Measurements from ENCODE around the gene ACTRT2. TPM values are rescaled to one million over a fixed set of nuclear protein-coding genes. Genes with fewer than 3 reads are reported as not detected.

The ACTRT2 gene
- total and polyA plus RNA-seq, 2 of the 8 experiments (the other 6 are each of a cell fraction or from before 2014, with no cell fraction given): not detected

DNA sequence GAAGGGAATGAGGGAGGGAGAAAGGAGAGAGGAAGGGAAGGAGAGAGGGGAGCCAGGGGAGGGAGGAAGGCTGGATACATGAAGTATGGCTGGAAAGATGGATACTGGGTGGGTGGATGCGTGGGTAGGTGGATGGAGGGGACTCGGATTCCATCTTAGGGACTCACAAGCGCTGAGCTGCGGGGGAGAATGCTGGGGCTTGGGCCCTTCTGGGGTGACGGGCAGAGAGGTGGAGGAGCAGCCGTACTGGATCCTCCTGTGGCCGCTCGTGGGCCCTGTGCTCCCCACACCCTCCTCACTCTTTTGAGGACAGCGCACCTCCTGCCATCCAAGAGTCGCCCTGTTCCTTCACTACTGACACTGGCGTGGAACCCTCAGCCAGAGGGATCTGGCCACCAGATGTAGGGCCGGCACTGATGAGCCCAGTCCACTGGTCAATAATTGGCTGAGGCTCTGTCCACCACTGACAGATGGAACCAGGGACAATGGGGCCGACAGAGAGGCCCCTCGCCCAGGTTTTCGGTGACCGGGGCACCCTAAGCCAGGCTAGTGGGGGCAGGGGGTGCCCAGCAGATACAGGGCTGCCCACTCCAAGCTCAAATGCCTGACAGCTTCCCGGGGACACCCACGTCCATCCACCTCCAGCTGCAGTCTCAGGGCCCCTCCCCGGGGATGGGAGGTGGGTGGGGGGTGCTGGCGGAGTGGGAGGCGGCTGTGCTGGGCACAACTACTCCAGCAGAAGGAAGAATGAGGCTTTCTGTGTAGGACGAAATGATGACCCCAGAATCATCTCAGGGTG is 4.4 kb upstream of the ACTRT2 start (continued):
- no peak for TF ChIP-seq RAD21 (IDR thresholded peaks at IDR 0.05 in 1 of 2, conservative IDR thresholded peaks at IDR 0.05 in 1 of 2; ENCODE audit: low read depth in 2 of 2, low read length in 2 of 2)
- TF ChIP-seq YY1 (IDR thresholded peaks at IDR 0.05; ENCODE audit: low read depth, low read length): no peak

Data from H1 (cell line).